Astrocyte (in vitro differentiated cells and primary cell): ENCODE data around the gene THRB. TPM values are rescaled to one million over a fixed set of nuclear protein-coding genes. Genes with fewer than 3 reads are reported as not detected.

Source experiments
- DNase-seq: peaks from one replicate; pipeline ENCODE4 v3.0.0-alpha.2; 2010; ENCODE audit warnings: low read depth
- FAIRE-seq: peaks from 2 replicates; lab custom pipeline; 2011; peaks lifted over from hg19 to GRCh38; lab: Jason Lieb, UNC
- H2AFZ ChIP-seq: 2 replicates; pipeline ENCODE4 v1.6.0; 2012; ENCODE audit warnings: low read depth, low read length, inconsistent platforms
- H3K27ac ChIP-seq: 2 replicates; pipeline ENCODE4 v1.5.1; 2011; ENCODE audit warnings: low read depth, low read length, inconsistent platforms
- H3K27me3 ChIP-seq: 2 replicates; pipeline ENCODE4 v1.6.0; 2011; ENCODE audit warnings: low read length, inconsistent platforms; ENCODE audit not compliant: insufficient read depth
- H3K36me3 ChIP-seq: 2 replicates; pipeline ENCODE4 v1.5.1; 2011; ENCODE audit warnings: low read length, inconsistent platforms; ENCODE audit not compliant: insufficient read depth
- H3K4me1 ChIP-seq: 2 replicates; pipeline ENCODE4 v1.5.1; 2011; ENCODE audit warnings: low read length, inconsistent platforms; ENCODE audit not compliant: insufficient read depth
- H3K4me2 ChIP-seq: 2 replicates; pipeline ENCODE4 v1.6.0; 2012; ENCODE audit warnings: low read length, inconsistent platforms
- H3K4me3 ChIP-seq: 2 replicates; pipeline ENCODE4 v1.5.1; 2011; ENCODE audit warnings: low read depth, mild to moderate bottlenecking, low read length, inconsistent platforms; ENCODE audit not compliant: insufficient read depth
- H3K79me2 ChIP-seq: 2 replicates; pipeline ENCODE4 v1.6.0; 2012; ENCODE audit warnings: mild to moderate bottlenecking, low read length, inconsistent platforms; ENCODE audit not compliant: insufficient read depth
- H3K9ac ChIP-seq: 2 replicates; pipeline ENCODE4 v1.6.0; 2012; ENCODE audit warnings: mild to moderate bottlenecking, low read length, inconsistent platforms
- H3K9me3 ChIP-seq: 2 replicates; pipeline ENCODE4 v1.5.1; 2012; ENCODE audit warnings: low read depth, mild to moderate bottlenecking, low read length, inconsistent platforms; ENCODE audit not compliant: insufficient read depth
- H4K20me1 ChIP-seq: 2 replicates; pipeline ENCODE4 v1.6.0; 2012; ENCODE audit warnings: low read length, inconsistent platforms; ENCODE audit not compliant: insufficient read depth
- H3K27ac Mint-ChIP-seq: one replicate; pipeline ENCODE4 v1.8.0; 2021; ENCODE audit warnings: mild to moderate bottlenecking, mixed read lengths; ENCODE audit not compliant: unreplicated experiment
- H3K27me3 Mint-ChIP-seq: one replicate; pipeline ENCODE4 v1.8.0; 2021; ENCODE audit warnings: low read depth, mixed read lengths; ENCODE audit not compliant: unreplicated experiment
- H3K36me3 Mint-ChIP-seq: one replicate; pipeline ENCODE4 v1.8.0; 2021; ENCODE audit warnings: low read depth, mixed read lengths; ENCODE audit not compliant: unreplicated experiment
- H3K4me1 Mint-ChIP-seq: one replicate; pipeline ENCODE4 v1.8.0; 2021; ENCODE audit warnings: low read depth, mixed read lengths; ENCODE audit not compliant: unreplicated experiment
- H3K4me3 Mint-ChIP-seq: one replicate; pipeline ENCODE4 v1.8.0; 2021; ENCODE audit warnings: mild to moderate bottlenecking, moderate library complexity, mixed read lengths; ENCODE audit not compliant: unreplicated experiment
- H3K9me3 Mint-ChIP-seq: one replicate; pipeline ENCODE4 v1.8.0; 2021; ENCODE audit warnings: mild to moderate bottlenecking, mixed read lengths; ENCODE audit not compliant: unreplicated experiment
- EZH2 ChIP-seq: IDR thresholded peaks from 2 replicates; pipeline ENCODE4 v1.6.1; 2012; ENCODE audit warnings: mild to moderate bottlenecking, low read length, inconsistent platforms; ENCODE audit not compliant: insufficient read depth
- total RNA-seq: library from RNA; stranded (reverse); gene quantifications from 2 replicates; pipeline ENCODE4 v1.2.1, GENCODE V29; 2021
- TF ChIP-seq, protein P1 (sequence below): IDR thresholded peaks from 2 replicates; pipeline ENCODE4 v1.5.1; 2011; ENCODE audit warnings: low read depth, mild to moderate bottlenecking, inconsistent platforms, low read length, moderate library complexity; ENCODE audit not compliant: insufficient read depth

THRB gene
- total RNA-seq, 1 donor from 2014 or later, result 8.5 TPM

DNA sequence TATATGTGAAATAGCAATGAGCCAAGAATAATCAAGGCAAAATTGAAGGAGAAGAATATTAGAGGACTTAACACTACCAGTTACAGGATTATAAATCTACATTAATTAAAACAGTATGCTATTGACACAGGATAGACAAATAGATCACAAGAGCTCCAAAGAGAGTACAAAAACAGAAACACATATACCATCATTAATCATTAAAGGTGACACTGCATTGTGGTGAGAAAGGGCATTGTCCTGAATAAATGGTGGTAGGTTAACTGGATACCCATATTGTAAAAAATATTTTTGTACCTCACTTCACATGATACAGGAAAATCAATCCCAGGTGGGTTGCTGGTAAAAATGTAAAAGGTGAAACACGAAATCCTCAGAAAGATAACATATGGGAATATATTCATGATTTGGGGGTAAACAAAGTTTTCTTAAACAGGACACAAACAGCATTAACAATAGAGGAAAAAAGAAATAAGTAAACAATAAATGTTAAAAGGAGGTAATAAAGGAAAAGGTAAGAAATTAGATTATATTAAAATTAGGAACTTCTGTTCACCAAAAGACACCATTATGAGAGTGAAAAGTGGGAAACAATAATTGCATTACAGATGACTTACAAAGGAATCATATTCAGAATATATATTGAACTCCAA is 145.2 kb downstream of the THRB start:
- FAIRE-seq (no peak), DNase-seq (no peak)
- Histone ChIP-seq H3K9me3 (no peaks in the 10 kb centered on the region), H3K36me3 (no peaks in the 10 kb centered on the region), H3K79me2 (no peaks in the 10 kb centered on the region), H3K4me1 (no peaks in the 10 kb centered on the region), H3K27ac (no peak overlapping the region), H2AFZ (no peak overlapping the region), H3K4me3 (no peak overlapping the region), H3K9ac (no peak overlapping the region), H3K27me3 (no peaks in the 10 kb centered on the region), H3K4me2 (no peak overlapping the region), H4K20me1 (no peaks in the 10 kb centered on the region)
- TF ChIP-seq EZH2, result no peak
- TF ChIP-seq, protein P1, sequence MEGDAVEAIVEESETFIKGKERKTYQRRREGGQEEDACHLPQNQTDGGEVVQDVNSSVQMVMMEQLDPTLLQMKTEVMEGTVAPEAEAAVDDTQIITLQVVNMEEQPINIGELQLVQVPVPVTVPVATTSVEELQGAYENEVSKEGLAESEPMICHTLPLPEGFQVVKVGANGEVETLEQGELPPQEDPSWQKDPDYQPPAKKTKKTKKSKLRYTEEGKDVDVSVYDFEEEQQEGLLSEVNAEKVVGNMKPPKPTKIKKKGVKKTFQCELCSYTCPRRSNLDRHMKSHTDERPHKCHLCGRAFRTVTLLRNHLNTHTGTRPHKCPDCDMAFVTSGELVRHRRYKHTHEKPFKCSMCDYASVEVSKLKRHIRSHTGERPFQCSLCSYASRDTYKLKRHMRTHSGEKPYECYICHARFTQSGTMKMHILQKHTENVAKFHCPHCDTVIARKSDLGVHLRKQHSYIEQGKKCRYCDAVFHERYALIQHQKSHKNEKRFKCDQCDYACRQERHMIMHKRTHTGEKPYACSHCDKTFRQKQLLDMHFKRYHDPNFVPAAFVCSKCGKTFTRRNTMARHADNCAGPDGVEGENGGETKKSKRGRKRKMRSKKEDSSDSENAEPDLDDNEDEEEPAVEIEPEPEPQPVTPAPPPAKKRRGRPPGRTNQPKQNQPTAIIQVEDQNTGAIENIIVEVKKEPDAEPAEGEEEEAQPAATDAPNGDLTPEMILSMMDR, result no peak
- H3K4me3 Mint-ChIP-seq, result no peak overlapping the region
- H3K4me1 Mint-ChIP-seq, result peaks cover 13% of the 10 kb centered on the region
- H3K9me3 Mint-ChIP-seq, result peaks cover 2% of the 10 kb centered on the region
- no peaks in the 10 kb centered on the region for H3K27me3 Mint-ChIP-seq
- no peak overlapping the region for H3K27ac Mint-ChIP-seq
- H3K36me3 Mint-ChIP-seq, result no peaks in the 10 kb centered on the region

DNA sequence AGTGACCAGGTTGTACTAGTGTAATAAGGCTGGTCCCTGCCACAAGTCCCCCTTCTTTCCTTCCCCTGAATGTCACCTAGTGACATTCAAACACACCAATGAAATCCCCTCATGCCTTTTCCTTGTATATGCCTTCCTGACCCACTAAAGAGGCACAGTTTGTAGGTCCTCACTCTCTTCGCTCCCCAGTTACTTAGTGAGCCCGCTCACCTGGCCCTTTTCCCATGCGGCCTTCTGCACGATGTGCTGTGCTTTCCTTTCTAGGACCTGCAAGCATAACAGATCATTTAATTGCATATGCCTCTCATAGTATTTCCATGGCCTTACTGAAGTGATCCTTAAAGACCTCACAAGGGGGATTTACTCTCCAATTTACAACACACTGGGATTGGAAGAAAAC is 146.3 kb downstream of the THRB start:
- H3K27ac Mint-ChIP-seq, result no peak overlapping the region
- TF ChIP-seq EZH2, result no peak
- TF ChIP-seq, protein P1, result no peak

DNA sequence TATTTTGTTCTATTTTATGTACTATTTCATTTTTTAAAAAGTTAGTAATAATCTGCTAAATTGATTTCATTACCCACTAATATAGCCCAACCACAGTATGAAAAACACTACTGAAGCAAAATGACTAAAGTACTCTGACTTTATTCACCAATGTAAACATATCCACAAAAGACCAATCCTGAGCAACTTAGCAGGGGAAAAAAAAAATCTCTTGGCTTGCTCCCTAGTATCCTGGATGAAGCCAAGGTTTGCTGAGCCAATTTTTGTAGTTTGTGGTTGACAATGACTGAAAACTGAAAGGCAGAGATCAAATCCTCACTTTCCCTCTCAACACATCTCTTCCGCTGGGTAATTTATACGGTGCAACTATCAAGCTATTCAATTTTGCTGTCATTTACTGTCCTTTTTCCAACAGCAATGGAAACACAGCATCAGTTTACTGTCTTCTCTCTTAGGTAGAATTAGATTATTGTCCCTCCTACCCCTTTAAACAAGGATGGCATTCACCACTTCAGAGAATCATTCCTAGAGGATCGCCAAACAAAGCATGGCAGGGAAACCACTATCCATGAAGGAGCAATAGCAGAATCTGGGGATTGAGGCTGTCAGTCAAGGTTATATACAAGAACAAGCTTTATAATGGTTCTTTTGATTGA is 149.7 kb downstream of the THRB start:
- no peaks in the 10 kb centered on the region for H3K27me3 Mint-ChIP-seq
- Histone ChIP-seq H3K36me3 (no peaks in the 10 kb centered on the region), H3K4me3 (no peak overlapping the region), H3K4me1 (no peaks in the 10 kb centered on the region), H3K9ac (no peak overlapping the region), H4K20me1 (no peaks in the 10 kb centered on the region), H3K9me3 (no peaks in the 10 kb centered on the region), H3K4me2 (no peak overlapping the region), H3K27ac (no peak overlapping the region), H2AFZ (no peak overlapping the region), H3K79me2 (no peaks in the 10 kb centered on the region), H3K27me3 (no peaks in the 10 kb centered on the region)
- FAIRE-seq, result no peak
- peak; percentile 59 for DNase-seq
- H3K27ac Mint-ChIP-seq, result no peak overlapping the region
- no peaks in the 10 kb centered on the region for H3K9me3 Mint-ChIP-seq
- no peaks in the 10 kb centered on the region for H3K36me3 Mint-ChIP-seq
- no peak for TF ChIP-seq EZH2
- TF ChIP-seq, protein P1, result no peak
- no peak overlapping the region for H3K4me3 Mint-ChIP-seq
- H3K4me1 Mint-ChIP-seq, result peaks cover 18% of the 10 kb centered on the region

More for the DNA sequence above, 146.3 kb downstream of the THRB start:
- H2AFZ ChIP-seq, result no peak overlapping the region
- H4K20me1 ChIP-seq, result no peaks in the 10 kb centered on the region
- H3K27ac ChIP-seq, result no peak overlapping the region
- no peaks in the 10 kb centered on the region for H3K9me3 Mint-ChIP-seq
- no peaks in the 10 kb centered on the region for H3K9me3 ChIP-seq
- H3K9ac ChIP-seq, result no peak overlapping the region
- H3K36me3 Mint-ChIP-seq, result no peaks in the 10 kb centered on the region
- H3K4me1 ChIP-seq, result no peaks in the 10 kb centered on the region
- DNase-seq, result no peak
- FAIRE-seq, result no peak
- H3K36me3 ChIP-seq, result no peaks in the 10 kb centered on the region
- no peak overlapping the region for H3K4me3 Mint-ChIP-seq
- H3K79me2 ChIP-seq, result no peaks in the 10 kb centered on the region
- H3K27me3 ChIP-seq, result no peaks in the 10 kb centered on the region
- no peaks in the 10 kb centered on the region for H3K27me3 Mint-ChIP-seq
- no peak overlapping the region for H3K4me2 ChIP-seq
- H3K4me1 Mint-ChIP-seq, result peaks cover 15% of the 10 kb centered on the region
- no peak overlapping the region for H3K4me3 ChIP-seq
